ENCODE results near the gene TMCO4.

DNA sequence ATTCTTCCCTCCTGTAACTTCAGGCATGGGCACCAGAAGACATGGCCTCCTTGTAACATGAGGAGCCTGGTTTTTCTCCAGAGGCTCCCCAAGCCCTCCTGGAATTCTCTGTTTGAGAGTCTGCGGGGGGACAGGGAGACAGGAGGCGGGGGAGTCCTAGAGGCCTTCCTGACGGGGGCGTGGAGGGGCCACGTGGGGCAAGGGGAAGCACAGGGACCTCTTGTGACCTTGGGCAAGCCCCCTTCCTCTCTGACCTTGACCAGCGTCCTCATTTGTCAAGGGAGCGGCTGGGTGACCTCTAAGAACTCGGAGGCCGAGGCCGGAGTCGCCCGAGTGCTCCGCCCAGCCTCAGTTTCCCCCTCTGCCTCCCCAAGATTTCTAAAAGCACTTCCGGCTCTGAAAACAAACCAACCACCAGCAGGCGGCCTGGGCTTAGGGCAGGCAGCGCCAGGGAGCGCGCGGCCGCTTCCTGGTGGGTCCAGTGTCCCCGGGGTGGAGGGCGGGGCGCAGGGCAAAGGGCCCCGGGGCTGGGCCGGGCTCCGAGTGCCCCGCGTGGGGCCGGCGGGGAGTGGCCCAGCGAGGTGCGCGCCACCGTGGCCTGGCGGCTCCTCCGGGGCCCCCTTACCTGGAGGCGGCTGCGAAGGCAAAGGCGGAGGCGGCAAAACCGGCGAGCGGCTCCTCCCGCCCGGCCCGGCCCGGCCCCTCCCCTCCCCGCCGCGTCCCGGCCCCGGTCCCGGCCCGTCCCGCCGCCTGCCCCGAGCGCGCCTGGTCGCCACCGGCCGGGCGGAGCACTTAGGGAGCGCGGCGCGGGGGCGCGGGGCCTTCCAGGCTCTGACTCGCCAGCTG lies at the start of gene TMCO4:
- TF ChIP-seq CREB1 (IDR thresholded peaks at IDR 0.05; ENCODE audit: low read depth) (no peak), EGR1 (IDR thresholded peaks at IDR 0.05) (no peak), TCF12 (IDR thresholded peaks at IDR 0.05; ENCODE audit: low read depth) (no peak; the same call in 1 of the 2 replicates), RAD21 (IDR thresholded peaks at IDR 0.05; ENCODE audit: low read depth) (no peak), USF1 (IDR thresholded peaks at IDR 0.05) (no peak), EP300 (IDR thresholded peaks at IDR 0.05; ENCODE audit: borderline replicate concordance) (no peak), CEBPB (IDR thresholded peaks at IDR 0.05) (no peak), NFIC (IDR thresholded peaks at IDR 0.05) (no peak), YY1 (IDR thresholded peaks at IDR 0.05; ENCODE audit: low read depth) (no peak), TAF1 (IDR thresholded peaks at IDR 0.05; ENCODE audit: low read depth) (peak; percentile 16; the same call in 1 of the 2 replicates), ZBTB7A (IDR thresholded peaks at IDR 0.05; ENCODE audit: low read depth) (no peak)
- TF ChIP-seq, protein P1, sequence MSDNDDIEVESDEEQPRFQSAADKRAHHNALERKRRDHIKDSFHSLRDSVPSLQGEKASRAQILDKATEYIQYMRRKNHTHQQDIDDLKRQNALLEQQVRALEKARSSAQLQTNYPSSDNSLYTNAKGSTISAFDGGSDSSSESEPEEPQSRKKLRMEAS (IDR thresholded peaks at IDR 0.05), result no peak
- TF ChIP-seq, protein P2, sequence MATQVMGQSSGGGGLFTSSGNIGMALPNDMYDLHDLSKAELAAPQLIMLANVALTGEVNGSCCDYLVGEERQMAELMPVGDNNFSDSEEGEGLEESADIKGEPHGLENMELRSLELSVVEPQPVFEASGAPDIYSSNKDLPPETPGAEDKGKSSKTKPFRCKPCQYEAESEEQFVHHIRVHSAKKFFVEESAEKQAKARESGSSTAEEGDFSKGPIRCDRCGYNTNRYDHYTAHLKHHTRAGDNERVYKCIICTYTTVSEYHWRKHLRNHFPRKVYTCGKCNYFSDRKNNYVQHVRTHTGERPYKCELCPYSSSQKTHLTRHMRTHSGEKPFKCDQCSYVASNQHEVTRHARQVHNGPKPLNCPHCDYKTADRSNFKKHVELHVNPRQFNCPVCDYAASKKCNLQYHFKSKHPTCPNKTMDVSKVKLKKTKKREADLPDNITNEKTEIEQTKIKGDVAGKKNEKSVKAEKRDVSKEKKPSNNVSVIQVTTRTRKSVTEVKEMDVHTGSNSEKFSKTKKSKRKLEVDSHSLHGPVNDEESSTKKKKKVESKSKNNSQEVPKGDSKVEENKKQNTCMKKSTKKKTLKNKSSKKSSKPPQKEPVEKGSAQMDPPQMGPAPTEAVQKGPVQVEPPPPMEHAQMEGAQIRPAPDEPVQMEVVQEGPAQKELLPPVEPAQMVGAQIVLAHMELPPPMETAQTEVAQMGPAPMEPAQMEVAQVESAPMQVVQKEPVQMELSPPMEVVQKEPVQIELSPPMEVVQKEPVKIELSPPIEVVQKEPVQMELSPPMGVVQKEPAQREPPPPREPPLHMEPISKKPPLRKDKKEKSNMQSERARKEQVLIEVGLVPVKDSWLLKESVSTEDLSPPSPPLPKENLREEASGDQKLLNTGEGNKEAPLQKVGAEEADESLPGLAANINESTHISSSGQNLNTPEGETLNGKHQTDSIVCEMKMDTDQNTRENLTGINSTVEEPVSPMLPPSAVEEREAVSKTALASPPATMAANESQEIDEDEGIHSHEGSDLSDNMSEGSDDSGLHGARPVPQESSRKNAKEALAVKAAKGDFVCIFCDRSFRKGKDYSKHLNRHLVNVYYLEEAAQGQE (IDR thresholded peaks at IDR 0.05; ENCODE audit: low read depth), result no peak
